Tibial artery (tissue), 4 donors: ENCODE results near the gene CISH.

Source experiments
- DNase-seq, 2 donors: peaks; one replicate each; pipeline ENCODE4 v3.0.0-alpha.2; 2019
- H3K27ac ChIP-seq, 2 donors: fragments of 200-600 bp; sonication (generic) in 1 of 2; 1 replicate in 1 of 2; 2 replicates in 1 of 2; pipeline ENCODE4 v1.5.1; 2018 to 2019; ENCODE audit warnings: mild to moderate bottlenecking in 1 of 2
- H3K27me3 ChIP-seq, 2 donors: fragments of 200-600 bp; sonication (generic) in 1 of 2; one replicate each; pipeline versions ENCODE4 v1.5.1 to v1.6.0; 2016 to 2019
- H3K36me3 ChIP-seq, 3 donors: fragments of 200-600 bp; sonication (generic) in 2 of 3; one replicate each; pipeline ENCODE4 v1.5.1; 2016 to 2019; ENCODE audit warnings: mild to moderate bottlenecking in 2 of 3
- H3K4me1 ChIP-seq, 4 donors: fragments of 200-600 bp; sonication (generic) in 2 of 4; 1 replicate in 3 of 4; 2 replicates in 1 of 4; pipeline ENCODE4 v1.5.1; 2016 to 2019
- H3K4me3 ChIP-seq, 2 donors: fragments of 200-600 bp; sonication (generic) in 1 of 2; 1 replicate in 1 of 2; 2 replicates in 1 of 2; pipeline ENCODE4 v1.5.1; 2018 to 2019; ENCODE audit warnings: mild to moderate bottlenecking in 2 of 2
- H3K9me3 ChIP-seq, 3 donors: fragments of 200-600 bp; sonication (generic) in 1 of 3; one replicate each; pipeline ENCODE4 v1.5.1; 2016 to 2019
- CTCF ChIP-seq, 2 experiments: fragments of 200-600 bp in 1 of 2; fragments of 450-650 bp in 1 of 2; IDR thresholded peaks; one replicate each; pipeline ENCODE4 v1.5.1; 2017 to 2019; ENCODE audit warnings: antibody characterized with exemption in 2 of 2, mild to moderate bottlenecking in 1 of 2, moderate library complexity in 1 of 2
- intact Hi-C: fragments of 100-400 bp; cut with DNase I; formaldehyde crosslinking; loops from one replicate; pipeline ENCODE4 v1.15.0; 2023; ENCODE audit warnings: low total_unique reads

CISH gene

GRCh38 chr3:50651920-50652529, 40.5 kb upstream of the CISH start:
- no peak overlapping the region for H3K27ac ChIP-seq
- no peaks in the 10 kb centered on the region for H3K27me3 ChIP-seq
- peaks cover 0 to 18% (median 8%) of the 10 kb centered on the region in 4 donors for H3K4me1 ChIP-seq
- TF ChIP-seq CTCF (IDR thresholded peaks at IDR 0.05), result no peak
- intact Hi-C loops, result no loop called here
- no peak overlapping the region for H3K4me3 ChIP-seq
- peaks cover 0 to 13% (median 12%) of the 10 kb centered on the region in 3 donors for H3K36me3 ChIP-seq
- DNase-seq, result no peak
- H3K9me3 ChIP-seq, result no peaks in the 10 kb centered on the region

- Histone ChIP-seq H3K27ac (no peak overlapping the region), H3K27me3 (no peaks in the 10 kb centered on the region), H3K4me1 (peaks cover 0 to 18% (median 8%) of the 10 kb centered on the region in 4 donors), H3K4me3 (no peak overlapping the region), H3K9me3 (no peaks in the 10 kb centered on the region), H3K36me3 (peaks cover 0 to 18% (median 18%) of the 10 kb centered on the region in 3 donors)
- intact Hi-C loops, result no loop called here
- no peak for TF ChIP-seq CTCF (IDR thresholded peaks at IDR 0.05)
- no peak for DNase-seq
Observed at GRCh38 chr3:50651445-50651844, 39.9 kb upstream of the CISH start.

GRCh38 chr3:50650018-50650417, 38.4 kb upstream of the CISH start:
- H3K36me3 ChIP-seq, result peaks cover 0 to 33% (median 18%) of the 10 kb centered on the region in 3 donors
- peaks cover 0 to 20% (median 10%) of the 10 kb centered on the region in 4 donors for H3K4me1 ChIP-seq
- no peak overlapping the region for H3K27ac ChIP-seq
- H3K4me3 ChIP-seq, result no peak overlapping the region
- no peak for DNase-seq
- H3K9me3 ChIP-seq, result no peaks in the 10 kb centered on the region
- intact Hi-C loops, result no loop called here
- H3K27me3 ChIP-seq, result no peaks in the 10 kb centered on the region
- no peak for TF ChIP-seq CTCF (IDR thresholded peaks at IDR 0.05)

GRCh38 chr3:50649451-50649931, 37.9 kb upstream of the CISH start:
- H3K27ac ChIP-seq, result no peak overlapping the region
- DNase-seq, result no peak
- no peaks in the 10 kb centered on the region for H3K9me3 ChIP-seq
- peaks cover 0 to 38% (median 18%) of the 10 kb centered on the region in 3 donors for H3K36me3 ChIP-seq
- no peak overlapping the region for H3K4me3 ChIP-seq
- intact Hi-C loops, result loop anchor here (5.0 kb wide), 1 partner anchor 137 kb away; no protein-coding TSS in a partner anchor
- peaks cover 0 to 26% (median 14%) of the 10 kb centered on the region in 4 donors for H3K4me1 ChIP-seq
- H3K27me3 ChIP-seq, result no peaks in the 10 kb centered on the region
- no peak for TF ChIP-seq CTCF (IDR thresholded peaks at IDR 0.05)

GRCh38 chr3:50648944-50649343, 37.4 kb upstream of the CISH start:
- TF ChIP-seq CTCF (IDR thresholded peaks at IDR 0.05), result no peak
- no peak overlapping the region for H3K4me3 ChIP-seq
- H3K9me3 ChIP-seq, result no peaks in the 10 kb centered on the region
- peaks cover 0 to 43% (median 18%) of the 10 kb centered on the region in 3 donors for H3K36me3 ChIP-seq
- no peak for DNase-seq
- H3K4me1 ChIP-seq, result peaks cover 0 to 31% (median 19%) of the 10 kb centered on the region in 4 donors
- peak overlapping the region in 1 of 2 donors; percentile 22 for H3K27ac ChIP-seq
- intact Hi-C loops, result loop anchor here (5.0 kb wide), 1 partner anchor 137 kb away; no protein-coding TSS in a partner anchor
- H3K27me3 ChIP-seq, result no peaks in the 10 kb centered on the region
